ENCODE data around the gene NDRG2. TPM values are rescaled to one million over a fixed set of nuclear protein-coding genes. Genes with fewer than 3 reads are reported as not detected.

NDRG2 gene
- total RNA-seq, 1 donor: not detected

DNA sequence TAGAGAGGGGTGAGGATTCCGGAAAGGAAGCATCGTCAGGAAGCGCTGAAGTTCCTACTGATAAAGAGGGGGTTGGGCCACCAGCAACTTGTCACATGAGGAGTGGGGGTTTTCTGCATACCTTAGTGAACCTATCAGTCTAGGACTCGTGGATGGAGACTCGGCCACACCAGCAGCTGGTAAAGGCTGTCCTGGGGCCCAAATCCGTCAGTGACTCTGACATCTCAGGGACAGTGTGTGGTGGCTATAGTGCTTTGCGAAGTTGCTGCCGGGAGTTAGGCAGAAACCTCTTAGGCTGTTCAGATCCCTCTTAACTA is 53.2 kb downstream of the NDRG2 start:
- H3K4me3 ChIP-seq (ENCODE audit: low read depth, low read length): peak overlapping the region; percentile 81
- TF ChIP-seq, protein P1, sequence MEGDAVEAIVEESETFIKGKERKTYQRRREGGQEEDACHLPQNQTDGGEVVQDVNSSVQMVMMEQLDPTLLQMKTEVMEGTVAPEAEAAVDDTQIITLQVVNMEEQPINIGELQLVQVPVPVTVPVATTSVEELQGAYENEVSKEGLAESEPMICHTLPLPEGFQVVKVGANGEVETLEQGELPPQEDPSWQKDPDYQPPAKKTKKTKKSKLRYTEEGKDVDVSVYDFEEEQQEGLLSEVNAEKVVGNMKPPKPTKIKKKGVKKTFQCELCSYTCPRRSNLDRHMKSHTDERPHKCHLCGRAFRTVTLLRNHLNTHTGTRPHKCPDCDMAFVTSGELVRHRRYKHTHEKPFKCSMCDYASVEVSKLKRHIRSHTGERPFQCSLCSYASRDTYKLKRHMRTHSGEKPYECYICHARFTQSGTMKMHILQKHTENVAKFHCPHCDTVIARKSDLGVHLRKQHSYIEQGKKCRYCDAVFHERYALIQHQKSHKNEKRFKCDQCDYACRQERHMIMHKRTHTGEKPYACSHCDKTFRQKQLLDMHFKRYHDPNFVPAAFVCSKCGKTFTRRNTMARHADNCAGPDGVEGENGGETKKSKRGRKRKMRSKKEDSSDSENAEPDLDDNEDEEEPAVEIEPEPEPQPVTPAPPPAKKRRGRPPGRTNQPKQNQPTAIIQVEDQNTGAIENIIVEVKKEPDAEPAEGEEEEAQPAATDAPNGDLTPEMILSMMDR (IDR thresholded peaks at IDR 0.05; ENCODE audit: insufficient read depth, low read depth, low read length): no peak
- DNase-seq (ENCODE audit: low read depth): no peak

DNA sequence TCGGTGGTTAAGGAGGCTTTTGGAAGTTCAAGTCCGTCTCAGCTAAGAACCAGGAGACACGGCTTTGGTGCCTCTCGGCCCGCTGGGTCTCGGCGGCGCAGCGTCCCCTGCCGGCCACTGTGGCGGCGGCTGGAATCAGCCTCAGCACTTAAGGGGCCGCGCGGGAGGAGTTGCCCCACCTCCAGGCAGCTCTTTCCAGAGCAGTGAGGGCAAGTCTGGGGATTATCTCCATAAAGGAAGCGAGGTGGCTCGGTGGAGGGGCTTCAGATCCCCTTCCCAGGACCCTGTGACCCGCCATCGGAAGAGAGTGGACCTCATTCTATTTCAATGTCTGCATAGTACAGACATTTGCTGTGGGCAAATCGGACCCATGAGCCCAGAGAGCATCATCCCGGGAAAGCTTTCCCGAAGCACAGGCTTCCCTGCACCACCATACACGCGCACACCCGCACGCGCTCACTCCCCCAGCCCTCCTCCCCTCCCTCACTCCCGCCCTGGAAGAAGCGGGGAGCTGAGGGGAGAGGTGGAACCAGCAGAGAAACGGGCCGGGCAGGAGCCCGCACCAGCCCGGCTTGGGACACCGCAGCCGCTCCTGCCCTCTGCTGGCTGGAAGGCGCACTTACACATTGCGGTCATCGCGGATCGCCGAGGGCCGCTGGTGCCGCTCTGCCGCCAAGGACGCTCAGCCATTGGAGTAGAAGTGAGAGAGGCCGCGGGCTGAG is 53.7 kb downstream of the NDRG2 start:
- peak; percentile 80 for DNase-seq (ENCODE audit: low read depth)
- H3K4me3 ChIP-seq (ENCODE audit: low read depth, low read length): peak overlapping the region; percentile 81
- TF ChIP-seq, protein P1 (IDR thresholded peaks at IDR 0.05; ENCODE audit: insufficient read depth, low read depth, low read length): peak; percentile 98

DNA sequence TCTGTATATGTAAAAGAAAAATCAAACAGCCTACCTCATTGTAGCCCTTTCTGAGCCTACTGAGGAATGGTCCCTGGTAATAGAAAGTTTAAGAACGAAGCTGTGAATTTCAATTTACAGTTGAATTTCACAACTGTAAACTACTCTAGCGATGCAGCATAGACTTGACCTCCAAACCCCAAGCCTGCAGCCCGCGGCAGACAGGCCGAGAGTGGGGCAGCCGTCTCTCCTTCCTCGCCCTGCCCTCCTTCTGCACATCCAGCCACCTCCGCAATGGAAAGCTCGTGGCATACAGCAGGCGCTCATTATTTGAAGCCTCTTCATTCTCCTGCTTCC is 54.2 kb downstream of the NDRG2 start:
- no peak for DNase-seq (ENCODE audit: low read depth)
- TF ChIP-seq, protein P1 (IDR thresholded peaks at IDR 0.05; ENCODE audit: insufficient read depth, low read depth, low read length): no peak
- H3K4me3 ChIP-seq (ENCODE audit: low read depth, low read length): peak overlapping the region; percentile 81

DNA sequence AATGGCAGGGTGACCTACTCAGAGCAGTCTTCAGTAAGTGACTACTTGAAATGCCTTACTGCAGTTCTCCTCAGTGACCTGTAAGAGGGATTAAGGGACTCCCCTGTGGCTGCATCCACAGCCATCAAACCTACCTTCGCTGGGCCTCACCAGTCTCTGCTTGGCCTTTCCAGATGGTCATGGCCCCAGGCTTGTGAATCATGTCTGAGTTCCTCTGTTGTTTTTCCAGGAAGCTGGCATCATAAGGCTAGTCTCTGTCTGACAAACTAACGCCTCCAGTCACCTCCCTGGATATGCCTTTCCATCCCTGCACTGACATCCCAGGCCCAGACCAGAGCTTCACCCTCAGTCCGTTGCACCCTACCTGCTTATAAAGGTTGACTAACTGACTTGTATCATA is 55.5 kb downstream of the NDRG2 start:
- DNase-seq (ENCODE audit: low read depth): no peak
- H3K4me3 ChIP-seq (ENCODE audit: low read depth, low read length): no peak overlapping the region
- TF ChIP-seq, protein P1 (IDR thresholded peaks at IDR 0.05; ENCODE audit: insufficient read depth, low read depth, low read length): no peak

Other genes starting within 250 kb of the NDRG2 start
- gene RNASE6, start 243.8 kb downstream of the NDRG2 start, total RNA-seq: not detected in 2 replicates
- gene RNASE1, start 222.2 kb downstream of the NDRG2 start, total RNA-seq: not detected in 2 replicates
- not detected in 2 replicates for gene RNASE3, start 133.7 kb downstream of the NDRG2 start, total RNA-seq
- not detected in 2 replicates for gene RNASE2, start 69.6 kb downstream of the NDRG2 start, total RNA-seq
- gene METTL17, start 35.1 kb downstream of the NDRG2 start, total RNA-seq: 34.5 and 41.2 TPM in 2 replicates
- gene SLC39A2, start 25.8 kb downstream of the NDRG2 start, total RNA-seq: not detected in 2 replicates
- not detected in 2 replicates for gene TPPP2, start 5.2 kb upstream of the NDRG2 start, total RNA-seq
- not detected in 2 replicates for gene RNASE13, start 9.7 kb upstream of the NDRG2 start, total RNA-seq
- gene RNASE7, start 17.3 kb upstream of the NDRG2 start, total RNA-seq: not detected in 2 replicates
- gene RNASE8, start 32.8 kb upstream of the NDRG2 start, total RNA-seq: not detected in 2 replicates
- gene ARHGEF40, start 45.2 kb upstream of the NDRG2 start, total RNA-seq: 39.6 and 45.3 TPM in 2 replicates
- gene ZNF219, start 73.6 kb upstream of the NDRG2 start, total RNA-seq: 1.7 and 2.6 TPM in 2 replicates
- gene TMEM253, start 76.0 kb upstream of the NDRG2 start, total RNA-seq: 0.64 TPM in 1 of 2 replicates, not detected in the other
- under 0.01 TPM in 1 of 2 replicates, not detected in the other for gene OR5AU1, start 131.0 kb upstream of the NDRG2 start, total RNA-seq
- 551 and 671 TPM in 2 replicates for gene HNRNPC, start 244.4 kb upstream of the NDRG2 start, total RNA-seq

Data from fibroblast of villous mesenchyme (primary cell).